GM12878 (cell line): ENCODE measurements around the gene FTO.

ENCODE experiments used
- ATF7 ChIP-seq: fragments of 450-650 bp; IDR thresholded peaks from 2 replicates; pipeline ENCODE4 v1.6.1; 2016; ENCODE audit warnings: low read depth, mild to moderate bottlenecking
- CTCF ChIP-seq, 3 experiments: IDR thresholded peaks in 2 of 3; conservative IDR thresholded peaks in 1 of 3; 2 replicates each; pipeline ENCODE4 v1.5.1; 2011; ENCODE audit warnings: low read depth in 3 of 3, low read length in 3 of 3, mild to moderate bottlenecking in 3 of 3, control low read depth in 2 of 3, moderate library complexity in 2 of 3, inconsistent platforms in 1 of 3, mixed read lengths in 1 of 3; ENCODE audit not compliant: control insufficient read depth in 2 of 3, insufficient read depth in 1 of 3; ENCODE audit errors: extremely low read depth in 1 of 3
- EGR1 ChIP-seq, 2 experiments: IDR thresholded peaks; 1 replicate in 1 of 2; 2 replicates in 1 of 2; pipeline ENCODE4 v1.6.1; 2011 to 2012; ENCODE audit warnings: low read depth in 2 of 2, low read length in 2 of 2, borderline replicate concordance in 1 of 2, mild to moderate bottlenecking in 1 of 2, moderate library complexity in 1 of 2
- MXI1 ChIP-seq: fragments of 150-350 bp; IDR thresholded peaks from 2 replicates; pipeline ENCODE4 v1.6.1; 2011; ENCODE audit warnings: low read depth, mild to moderate bottlenecking, inconsistent platforms, low read length, improper control_type of control experiment
- TAF1 ChIP-seq: IDR thresholded peaks from 2 replicates; pipeline ENCODE4 v1.6.1; 2011; ENCODE audit warnings: mild to moderate bottlenecking, low read depth, low read length, borderline replicate concordance
- TCF3 ChIP-seq: IDR thresholded peaks from 2 replicates; pipeline ENCODE4 v1.6.1; 2012; ENCODE audit warnings: low read depth, mild to moderate bottlenecking, low read length, borderline replicate concordance; ENCODE audit not compliant: insufficient read depth

- TF ChIP-seq TCF3 (no peak), TAF1 (no peak), EGR1 (IDR thresholded peaks at IDR 0.05; ENCODE audit: borderline replicate concordance in 1 of 2, low read depth in 2 of 2, low read length in 2 of 2) (no peak), MXI1 (no peak), CTCF (IDR thresholded peaks at IDR 0.05 in 2 of 3, conservative IDR thresholded peaks at IDR 0.05 in 1 of 3; ENCODE audit: control insufficient read depth in 2 of 3, extremely low read depth in 1 of 3, insufficient read depth in 1 of 3, low read depth in 3 of 3, low read length in 3 of 3) (no peak), ATF7 (no peak)
Measured at GRCh38 chr16:53865494-53865863, 161.5 kb downstream of the FTO start.
